ENCODE data around the gene OTUD3.

GRCh38 chr1:19903621-19904020, 21.4 kb downstream of the OTUD3 start:
- TF ChIP-seq CTCF (IDR thresholded peaks at IDR 0.05) (no peak), POLR2A (IDR thresholded peaks at IDR 0.05) (no peak)
